Umbilical cord (tissue), 2 donors: ENCODE data around the gene MGST3. TPM values are rescaled to one million over a fixed set of nuclear protein-coding genes. Genes with fewer than 3 reads are reported as not detected.
"Not testable (repeated sequence)": the region's sequence is repeated elsewhere in the genome, so short reads cannot be mapped to it uniquely, and the experiment has no call there.

Source experiments
- DNase-seq: peaks from one replicate; pipeline ENCODE4 v3.0.0-alpha.2; 2015; ENCODE audit warnings: low spot score
- total RNA-seq: library from RNA; depleted of rRNA; stranded (reverse); fragments of >200 nt; gene quantifications from one replicate; pipeline ENCODE4 v1.2.3, GENCODE V29; 2014; ENCODE audit warnings: low replicate concordance; ENCODE audit not compliant: insufficient read depth

The MGST3 gene
- total RNA-seq, 1 donor from 2014 or later, result 145 TPM

DNA sequence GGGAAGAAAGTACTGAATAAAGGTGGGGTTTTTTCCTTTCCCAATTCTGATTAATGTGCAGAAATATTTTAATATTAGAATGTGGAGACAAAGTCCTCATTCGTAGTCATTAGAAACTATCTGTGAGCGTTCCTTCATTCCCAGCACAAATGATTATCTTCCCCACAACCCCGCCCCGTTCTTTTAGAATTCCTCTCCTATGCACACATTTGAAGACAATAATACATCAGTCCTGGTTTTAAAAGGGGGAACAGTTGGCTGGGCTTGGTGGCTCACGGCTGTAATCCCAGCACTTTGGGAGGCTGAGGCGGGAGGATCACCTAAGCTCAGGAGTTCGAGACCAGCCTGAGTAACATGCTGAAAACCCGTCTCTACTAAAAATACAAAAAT lies 66.5 kb downstream of the MGST3 start:
- no peak for DNase-seq

DNA sequence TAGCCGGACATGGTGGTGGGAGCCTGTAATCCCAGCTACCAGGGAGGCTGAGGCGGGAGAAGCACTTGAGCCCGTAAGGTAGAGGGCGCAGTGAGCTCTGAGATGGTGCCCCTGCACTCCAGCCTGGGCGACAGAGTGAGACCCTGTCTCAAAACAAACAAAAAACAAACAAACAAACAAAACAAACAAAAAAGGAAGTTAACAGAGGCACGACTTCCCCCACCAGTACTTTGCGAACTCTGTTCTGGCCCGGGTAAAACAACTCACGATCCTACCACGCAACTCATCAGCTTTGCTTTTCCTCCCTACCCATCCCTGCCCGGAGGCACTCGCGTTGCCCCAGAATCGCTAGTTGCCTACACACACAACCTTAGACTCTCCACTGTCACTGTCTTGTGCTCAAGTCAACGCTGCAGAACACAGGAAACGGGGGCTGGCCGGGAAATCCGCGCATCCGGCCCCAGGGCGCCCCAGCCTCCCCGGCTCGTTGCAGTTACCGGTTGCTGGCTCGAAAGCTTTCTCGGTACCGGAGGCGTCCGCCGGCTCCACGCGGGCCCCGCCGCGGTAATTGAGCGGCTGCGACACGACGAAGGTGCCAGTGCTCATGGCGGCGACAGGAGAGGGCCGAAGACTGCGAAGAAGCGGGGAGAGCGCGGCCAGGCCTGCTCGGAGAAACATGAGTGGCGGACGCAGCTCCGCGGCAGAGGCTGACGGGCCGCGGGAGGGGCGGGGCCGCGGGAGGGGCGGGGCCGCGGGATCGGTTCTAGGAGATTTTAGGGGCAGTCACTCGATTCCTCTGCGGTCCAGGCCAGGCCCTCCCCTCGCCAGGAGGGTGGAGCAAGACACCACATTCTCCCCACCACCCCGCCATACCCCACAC lies 67.1 kb downstream of the MGST3 start, which contains the start of gene ALDH9A1:
ALDH9A1 (minus strand) TSS at position 682 of the 880 bp plus-strand sequence; CDS start at position 678, 4 bp downstream.
- DNase-seq, result peak; percentile 93

DNA sequence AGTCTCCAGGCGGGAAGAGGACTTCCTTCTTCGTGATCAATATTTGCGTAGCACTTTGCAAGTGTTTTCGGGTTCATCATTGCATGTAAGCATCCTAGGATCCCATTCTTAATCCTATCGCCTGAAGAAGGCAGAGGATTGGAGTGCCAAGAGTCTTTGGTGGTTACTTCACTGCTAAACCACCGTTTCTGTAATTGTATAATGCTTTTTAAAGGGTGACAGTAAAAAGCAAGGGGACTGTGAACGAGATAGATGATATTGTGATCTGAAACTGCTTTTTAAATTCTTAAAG lies 67.7 kb downstream of the MGST3 start:
- no peak for DNase-seq

DNA sequence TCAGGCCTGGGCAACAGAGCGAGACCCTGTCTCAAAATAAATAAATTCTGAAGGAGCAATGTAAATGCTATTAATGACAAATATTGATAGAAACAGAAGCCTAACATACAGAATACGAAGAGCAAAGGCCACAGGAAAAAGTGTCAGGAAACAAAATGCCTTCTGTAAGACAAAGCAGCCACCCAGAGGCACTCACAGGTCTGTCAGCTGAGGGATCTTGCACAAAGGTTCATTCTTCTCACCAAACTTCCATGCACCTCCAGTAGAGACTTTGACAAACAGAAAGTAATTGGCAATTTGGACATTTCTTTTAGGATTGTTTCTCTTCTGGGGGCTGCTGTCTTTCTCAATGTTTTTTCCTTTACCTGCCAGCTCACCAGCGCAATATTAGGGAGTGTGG lies 68.5 kb downstream of the MGST3 start:
- DNase-seq, result no peak

DNA sequence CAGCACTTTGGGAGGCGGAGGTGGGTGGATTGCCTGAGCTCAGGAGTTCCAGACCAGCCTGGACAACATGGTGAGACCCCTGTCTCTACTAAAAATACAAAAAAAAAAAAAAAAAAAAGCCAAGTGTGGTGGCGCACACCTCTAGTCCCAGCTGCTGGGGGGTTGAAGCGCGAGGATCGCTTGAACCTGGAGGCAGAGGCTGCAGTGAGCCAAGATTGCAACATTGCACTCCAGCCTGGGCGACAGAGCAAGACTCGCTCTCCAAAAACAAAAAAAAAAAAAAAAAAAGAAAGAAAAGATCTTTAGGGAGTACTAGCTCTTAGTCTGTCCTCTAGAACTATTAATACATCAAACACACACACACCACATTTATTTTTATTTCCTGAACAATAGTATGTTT lies 70.9 kb downstream of the MGST3 start:
- not testable (repeated sequence) for DNase-seq

DNA sequence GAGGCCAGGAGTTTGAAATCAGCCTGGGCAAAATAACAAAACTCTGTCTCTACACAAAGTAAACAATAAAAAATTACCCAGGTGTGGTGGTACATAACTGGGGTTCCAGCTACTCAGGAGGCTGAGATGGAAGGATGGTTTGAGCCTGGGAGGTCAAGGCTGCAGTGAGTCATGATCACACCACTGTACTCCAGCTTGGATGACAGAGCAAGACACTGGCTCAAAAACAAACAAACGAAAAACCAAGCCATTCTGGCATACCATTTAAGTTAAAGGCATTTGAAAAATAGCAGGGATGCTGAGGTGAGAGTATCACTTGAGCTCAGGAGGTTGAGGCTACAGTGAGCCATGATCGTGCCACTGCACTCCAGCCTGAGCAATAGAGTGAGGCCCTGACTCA lies 72.6 kb downstream of the MGST3 start:
- DNase-seq, result no peak

Other genes starting within 250 kb of the MGST3 start
- gene RXRG, start 186.1 kb upstream of the MGST3 start, total RNA-seq, result not detected
- not detected for gene LRRC52, start 87.2 kb upstream of the MGST3 start, total RNA-seq
- gene ALDH9A1, start 67.3 kb downstream of the MGST3 start, total RNA-seq, result 64.8 TPM
- gene TMCO1, start 137.6 kb downstream of the MGST3 start, total RNA-seq, result 64.5 TPM
- 27.4 TPM for gene UCK2, start 196.4 kb downstream of the MGST3 start, total RNA-seq